D721Med (cell line): ENCODE measurements around the gene NLRC5.

Source experiments
- DNase-seq: peaks from one replicate; pipeline ENCODE4 v3.0.0; 2011; ENCODE audit warnings: low spot score; ENCODE audit not compliant: insufficient read length
- FAIRE-seq: peaks from 2 replicates; lab custom pipeline; 2011; peaks lifted over from hg19 to GRCh38; lab: Jason Lieb, UNC
- CTCF ChIP-seq: IDR thresholded peaks from 2 replicates; pipeline ENCODE4 v1.5.1; 2012; ENCODE audit warnings: mild to moderate bottlenecking, control low read depth; ENCODE audit not compliant: insufficient read depth; ENCODE audit errors: missing control alignments

NLRC5 gene

GRCh38 chr16:57026778-57027062 is 37.4 kb downstream of the NLRC5 start:
- FAIRE-seq = no peak
- no peak for DNase-seq
- no peak for TF ChIP-seq CTCF

GRCh38 chr16:57027067-57027466 is 37.7 kb downstream of the NLRC5 start:
- DNase-seq = no peak
- no peak for TF ChIP-seq CTCF
- FAIRE-seq = no peak

GRCh38 chr16:57028086-57028485 is 38.7 kb downstream of the NLRC5 start:
- no peak for TF ChIP-seq CTCF
- DNase-seq (no peak), FAIRE-seq (no peak)

- TF ChIP-seq CTCF = no peak
- DNase-seq (no peak), FAIRE-seq (no peak)
These were observed 40.1 kb downstream of the NLRC5 start for GRCh38 chr16:57029161-57030160.

- DNase-seq (no peak), FAIRE-seq (no peak)
- TF ChIP-seq CTCF = no peak
These were observed 41.1 kb downstream of the NLRC5 start for GRCh38 chr16:57030346-57030902.

GRCh38 chr16:57031156-57031555 is 41.8 kb downstream of the NLRC5 start:
- FAIRE-seq (no peak), DNase-seq (no peak)

More at GRCh38 chr16:57031156-57031555, 41.8 kb downstream of the NLRC5 start:
- no peak for TF ChIP-seq CTCF
